Measurements from ENCODE around the gene ASTN2. TPM values are rescaled to one million over a fixed set of nuclear protein-coding genes. Genes with fewer than 3 reads are reported as not detected.

Gene ASTN2
- total and polyA plus RNA-seq, 9 of the 15 experiments (the other 6 are each of a cell fraction or from before 2014, with no cell fraction given): 0.56 to 3.5 (median 1.9) TPM

DNA sequence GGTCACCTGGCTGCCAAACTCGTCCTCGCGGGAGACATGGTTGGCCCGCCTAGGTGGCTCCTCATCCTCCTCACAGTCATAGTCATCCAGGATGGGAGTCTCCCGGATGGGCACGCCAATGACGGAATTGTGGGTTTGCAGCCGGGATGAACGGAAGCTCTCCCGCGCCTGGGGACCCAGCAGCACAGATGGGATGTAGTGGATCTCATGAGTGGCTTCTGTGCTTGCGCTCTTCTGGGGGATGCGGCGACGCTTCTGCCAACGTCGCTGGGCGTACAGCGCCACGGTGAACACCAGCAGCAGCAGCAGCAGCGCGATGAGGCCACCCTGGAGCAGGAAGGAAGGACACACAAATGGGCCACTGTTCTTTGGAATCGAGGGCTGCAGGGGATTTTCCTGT is 200.4 kb downstream of the ASTN2 start:
- H3K27me3 ChIP-seq (ENCODE audit: control insufficient read depth in 2 of 2, insufficient read depth in 2 of 2, low read length in 2 of 2): no peaks in the 10 kb centered on the region
- DNase-seq (ENCODE audit: extremely low read depth in 1 of 4, low spot score in 3 of 4) (no peak), FAIRE-seq (no peak), ATAC-seq (no peak)
- intact Hi-C loops (cut with micrococcal nuclease): no loop called here
- H4K20me1 ChIP-seq (replicated peaks; ENCODE audit: control insufficient read depth, insufficient read depth, low read length): no peaks in the 10 kb centered on the region
- H2AFZ ChIP-seq (ENCODE audit: low read depth, low read length): no peak overlapping the region
- TF ChIP-seq ZNF707 (CRISPR knock-in tag; conservative IDR thresholded peaks at IDR 0.05) (no peak), MXD1 (CRISPR knock-in tag; IDR thresholded peaks at IDR 0.05; ENCODE audit: borderline replicate concordance, poor library complexity, severe bottlenecking) (no peak), ZBTB1 (CRISPR knock-in tag; IDR thresholded peaks at IDR 0.05; ENCODE audit: borderline replicate concordance, low read depth) (no peak), UBTF (IDR thresholded peaks at IDR 0.05; ENCODE audit: borderline replicate concordance in 1 of 2, low read depth in 2 of 2, low read length in 2 of 2) (no peak), BACH1 (tag; IDR thresholded peaks at IDR 0.05) (no peak), ZNF253 (CRISPR knock-in tag; conservative IDR thresholded peaks at IDR 0.05) (no peak), GTF2E2 (tag; IDR thresholded peaks at IDR 0.05) (no peak), CCNT2 (IDR thresholded peaks at IDR 0.05; ENCODE audit: borderline replicate concordance, extremely low read depth, insufficient read length, low read depth, low read length) (no peak), E2F3 (CRISPR knock-in tag; IDR thresholded peaks at IDR 0.05) (no peak), ZC3H11A (IDR thresholded peaks at IDR 0.05; ENCODE audit: low read depth, low read length) (no peak), EWSR1 (IDR thresholded peaks at IDR 0.05; ENCODE audit: borderline replicate concordance, low read depth, partially characterized antibody) (no peak), DIDO1 (tag; IDR thresholded peaks at IDR 0.05; ENCODE audit: low read depth) (no peak), MIER1 (IDR thresholded peaks at IDR 0.05; ENCODE audit: low read depth) (no peak), ZNF354B (CRISPR knock-in tag; IDR thresholded peaks at IDR 0.05) (no peak), RCOR1 (IDR thresholded peaks at IDR 0.05; ENCODE audit: borderline replicate concordance in 1 of 2, low read depth in 2 of 2, low read length in 2 of 2) (no peak), YBX1 (IDR thresholded peaks at IDR 0.05) (no peak), FOXJ2 (tag; IDR thresholded peaks at IDR 0.05) (no peak)
- TF ChIP-seq, protein P1, sequence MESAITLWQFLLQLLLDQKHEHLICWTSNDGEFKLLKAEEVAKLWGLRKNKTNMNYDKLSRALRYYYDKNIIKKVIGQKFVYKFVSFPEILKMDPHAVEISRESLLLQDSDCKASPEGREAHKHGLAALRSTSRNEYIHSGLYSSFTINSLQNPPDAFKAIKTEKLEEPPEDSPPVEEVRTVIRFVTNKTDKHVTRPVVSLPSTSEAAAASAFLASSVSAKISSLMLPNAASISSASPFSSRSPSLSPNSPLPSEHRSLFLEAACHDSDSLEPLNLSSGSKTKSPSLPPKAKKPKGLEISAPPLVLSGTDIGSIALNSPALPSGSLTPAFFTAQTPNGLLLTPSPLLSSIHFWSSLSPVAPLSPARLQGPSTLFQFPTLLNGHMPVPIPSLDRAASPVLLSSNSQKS (CRISPR knock-in tag; IDR thresholded peaks at IDR 0.05): no peak
- TF ChIP-seq, protein P2, sequence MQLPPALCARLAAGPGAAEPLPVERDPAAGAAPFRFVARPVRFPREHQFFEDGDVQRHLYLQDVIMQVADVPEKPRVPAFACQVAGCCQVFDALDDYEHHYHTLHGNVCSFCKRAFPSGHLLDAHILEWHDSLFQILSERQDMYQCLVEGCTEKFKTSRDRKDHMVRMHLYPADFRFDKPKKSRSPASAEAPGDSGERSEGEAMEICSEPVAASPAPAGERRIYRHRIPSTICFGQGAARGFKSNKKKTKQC (CRISPR knock-in tag; IDR thresholded peaks at IDR 0.05): no peak
- H3K9ac ChIP-seq (ENCODE audit: insufficient read depth in 1 of 2, low read depth in 2 of 2, low read length in 2 of 2): no peak overlapping the region
- in situ Hi-C loops (cut with MboI): no loop called here
- no peak overlapping the region for H3K4me3 ChIP-seq
- H3K9me3 ChIP-seq (replicated peaks; ENCODE audit: control insufficient read depth, insufficient read depth, low read depth, low read length): no peaks in the 10 kb centered on the region
- no peaks in the 10 kb centered on the region for H3K4me1 ChIP-seq (replicated peaks in 1 of 2; ENCODE audit: control insufficient read depth in 2 of 2, insufficient read depth in 2 of 2, low read length in 2 of 2)
- H3K9me1 ChIP-seq (ENCODE audit: control insufficient read depth, insufficient read depth, low read length): no peaks in the 10 kb centered on the region
- no peak overlapping the region for H3K27ac ChIP-seq (ENCODE audit: extremely low read depth, low read depth, low read length)
- ChIA-PET CTCF (ENCODE audit: low intra/inter-chr PET ratio) (no interaction called here), POLR2A (interaction anchor here (0.6 kb wide), 1 partner anchor 38 kb away, joined by 4 read pairs; no protein-coding TSS in a partner anchor)
- no TSS peak for BruUV-seq (replicated peaks)
- H3K79me2 ChIP-seq (ENCODE audit: control insufficient read depth, insufficient read depth, low read length): no peaks in the 10 kb centered on the region
- WGBS (ENCODE audit: insufficient coverage, low coverage, missing lambda C conversion rate): 1% methylated on average over 23 of the region's 23 CpGs
- H3K36me3 ChIP-seq (ENCODE audit: control insufficient read depth, insufficient read depth, low read length): no peaks in the 10 kb centered on the region
- no peak overlapping the region for H3K4me2 ChIP-seq (ENCODE audit: insufficient read depth, low read length)

All from K562 (cell line).